H1 (cell line): Measurements from ENCODE around the gene IQCN. TPM values are rescaled to one million over a fixed set of nuclear protein-coding genes. Genes with fewer than 3 reads are reported as not detected.

ENCODE experiments used
- ASH2L ChIP-seq: fragments of 200-600, 300-600 bp; sonication (generic); IDR thresholded peaks from one replicate; pipeline ENCODE4 v1.7.1; 2017; ENCODE audit warnings: low read length
- BRCA1 ChIP-seq: IDR thresholded peaks from 2 replicates; pipeline ENCODE4 v1.6.1; 2012; ENCODE audit warnings: low read depth, low read length, improper control_type of control experiment
- CBX8 ChIP-seq: fragments of 300-800, 300-1000 bp; sonication (generic); IDR thresholded peaks from 2 replicates; pipeline ENCODE4 v1.7.1; 2016; ENCODE audit warnings: low read depth, low read length, borderline replicate concordance
- CHD2 ChIP-seq: IDR thresholded peaks from 2 replicates; pipeline ENCODE4 v1.6.1; 2012; ENCODE audit warnings: low read length, improper control_type of control experiment
- HDAC2 ChIP-seq, 2 experiments: fragments of 300-600 bp in 1 of 2; sonication (generic) in 1 of 2; IDR thresholded peaks; 2 replicates each; pipeline ENCODE4 v1.6.1; 2011 to 2012; ENCODE audit warnings: low read depth in 2 of 2, low read length in 2 of 2, mild to moderate bottlenecking in 2 of 2, moderate library complexity in 2 of 2, borderline replicate concordance in 1 of 2, inconsistent platforms in 1 of 2
- JUND ChIP-seq: IDR thresholded peaks from 2 replicates; pipeline ENCODE4 v1.6.1; 2011; ENCODE audit warnings: mild to moderate bottlenecking, improper control_type of control experiment, low read length
- MAFK ChIP-seq: IDR thresholded peaks from 2 replicates; pipeline ENCODE4 v1.6.1; 2012; ENCODE audit warnings: low read depth, mild to moderate bottlenecking, improper control_type of control experiment, low read length
- POU5F1 ChIP-seq: IDR thresholded peaks from 2 replicates; pipeline ENCODE4 v1.6.1; 2011; ENCODE audit warnings: low read depth, mild to moderate bottlenecking, low read length, moderate library complexity
- SIN3A ChIP-seq, 2 experiments: IDR thresholded peaks in 1 of 2; conservative IDR thresholded peaks in 1 of 2; 2 replicates each; pipeline ENCODE4 v1.6.1; 2011 to 2012; ENCODE audit warnings: low read length in 2 of 2, improper control_type of control experiment in 1 of 2, low read depth in 1 of 2, mild to moderate bottlenecking in 1 of 2
- polyA plus RNA-seq, 7 experiments: library from polyadenylated mRNA; depleted of rRNA in 3 of 7; stranded (reverse) in 5 of 7; unstranded in 2 of 7; fragments of >200 nt in 5 of 7; fragments of 200-250 nt in 2 of 7; gene quantifications; 1 replicate in 5 of 7; 2 replicates in 1 of 7; 4 replicates in 1 of 7; pipeline versions ENCODE4 v1.2.1 to v1.2.3, GENCODE V29; 2011 to 2013; ENCODE audit warnings: missing spikeins in 2 of 7, mixed read lengths in 2 of 7
- total RNA-seq: library from RNA; stranded (reverse); fragmentation: NEBNext Ultra II Directional; extraction: Animal tissue kit (Norgen Biotek cat#: 25700); gene quantifications from 2 replicates; pipeline ENCODE4 v1.2.1, GENCODE V29; 2021
- TF ChIP-seq, protein P1 (sequence below): IDR thresholded peaks from 2 replicates; pipeline ENCODE4 v1.6.1; 2012; ENCODE audit warnings: inconsistent platforms
- TF ChIP-seq, protein P2 (sequence below): IDR thresholded peaks from 2 replicates; pipeline ENCODE4 v1.6.1; 2012; ENCODE audit warnings: inconsistent platforms

IQCN gene
- total and polyA plus RNA-seq, 2 of the 8 experiments (the other 6 are each of a cell fraction or from before 2014, with no cell fraction given): 0.36 to 1.0 TPM

DNA sequence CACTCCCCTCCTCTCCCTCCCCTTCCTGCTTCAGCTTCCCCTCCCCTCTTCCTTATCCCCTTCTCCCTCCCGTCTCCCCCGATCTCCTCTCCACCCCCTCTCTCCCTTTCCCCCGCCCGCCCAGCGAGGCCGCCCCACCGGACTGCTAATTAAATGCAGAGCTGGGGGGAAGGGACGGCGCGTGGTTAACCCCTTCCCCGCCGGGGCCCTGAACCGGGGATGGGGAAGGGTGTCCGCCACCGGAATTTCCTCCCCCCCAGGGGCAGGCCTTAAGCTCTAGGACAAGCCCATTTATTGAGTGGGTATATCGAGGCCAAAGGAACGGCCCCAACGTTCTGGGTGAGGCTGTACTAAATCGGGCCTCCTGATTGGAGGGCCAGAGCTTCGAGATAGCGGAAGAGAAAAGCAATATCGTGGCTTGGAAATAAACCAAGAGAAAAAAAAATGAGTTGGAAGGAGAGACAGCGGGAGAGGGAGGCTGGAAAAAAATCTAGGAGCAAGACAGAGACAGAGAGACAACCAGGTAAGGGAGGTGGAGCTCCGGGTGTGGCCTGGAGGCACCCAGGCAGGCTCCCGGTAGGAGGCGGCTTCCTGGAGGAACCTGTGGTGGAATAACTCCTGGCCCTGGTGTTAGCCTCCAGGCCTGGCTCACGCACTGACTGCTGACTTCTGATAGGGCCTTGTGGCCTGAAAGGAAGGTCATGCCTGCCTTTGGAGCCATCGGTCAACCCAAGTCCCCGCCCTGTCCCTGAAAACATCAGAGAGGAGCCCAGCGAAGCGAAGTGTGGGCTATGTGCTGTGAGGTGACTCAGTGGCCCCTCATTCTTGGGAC is 18.8 kb upstream of the IQCN start (continued):
- TF ChIP-seq CHD2: no peak
- no peak; a peak in 2 of 4 replicates for TF ChIP-seq SIN3A (conservative IDR thresholded peaks at IDR 0.05 in 1 of 2, IDR thresholded peaks at IDR 0.05 in 1 of 2; ENCODE audit: low read depth in 1 of 2, low read length in 2 of 2)
- TF ChIP-seq, protein P1, sequence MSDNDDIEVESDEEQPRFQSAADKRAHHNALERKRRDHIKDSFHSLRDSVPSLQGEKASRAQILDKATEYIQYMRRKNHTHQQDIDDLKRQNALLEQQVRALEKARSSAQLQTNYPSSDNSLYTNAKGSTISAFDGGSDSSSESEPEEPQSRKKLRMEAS: 0 out of 2 replicates have a peak, but pooled peaks have one; percentile 61
- TF ChIP-seq CBX8: no peak
- TF ChIP-seq MAFK: no peak
- TF ChIP-seq POU5F1: no peak
- TF ChIP-seq ASH2L: peak; percentile 59
- TF ChIP-seq BRCA1: no peak
- TF ChIP-seq, protein P2, sequence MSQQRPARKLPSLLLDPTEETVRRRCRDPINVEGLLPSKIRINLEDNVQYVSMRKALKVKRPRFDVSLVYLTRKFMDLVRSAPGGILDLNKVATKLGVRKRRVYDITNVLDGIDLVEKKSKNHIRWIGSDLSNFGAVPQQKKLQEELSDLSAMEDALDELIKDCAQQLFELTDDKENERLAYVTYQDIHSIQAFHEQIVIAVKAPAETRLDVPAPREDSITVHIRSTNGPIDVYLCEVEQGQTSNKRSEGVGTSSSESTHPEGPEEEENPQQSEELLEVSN: no peak
- TF ChIP-seq JUND: no peak
- peak in 1 of 2 experiments; percentile 61; a peak in 1 of 4 replicates for TF ChIP-seq HDAC2 (IDR thresholded peaks at IDR 0.05; ENCODE audit: borderline replicate concordance in 1 of 2, low read depth in 2 of 2, low read length in 2 of 2)
